Esophagus squamous epithelium (tissue), 5 donors: ENCODE data around the gene COL3A1. TPM values are rescaled to one million over a fixed set of nuclear protein-coding genes. Genes with fewer than 3 reads are reported as not detected.

Source experiments
- DNase-seq: peaks from one replicate; lab custom pipeline; 2025; lab: John Stamatoyannopoulos, UW
- H3K27ac ChIP-seq, 4 donors: fragments of 200-600 bp; sonication (generic); one replicate each; pipeline ENCODE4 v1.5.1; 2016 to 2019; ENCODE audit warnings: mild to moderate bottlenecking in 1 of 4
- H3K27me3 ChIP-seq, 4 donors: fragments of 200-600 bp; sonication (generic); 1 replicate in 3 of 4; 2 replicates in 1 of 4; pipeline versions ENCODE4 v1.5.1 to v1.6.0; 2017 to 2021; ENCODE audit warnings: antibody characterized with exemption in 1 of 4
- H3K36me3 ChIP-seq, 3 donors: fragments of 200-600 bp; sonication (generic); one replicate each; pipeline ENCODE4 v1.5.1; 2016 to 2019
- H3K4me1 ChIP-seq, 3 donors: fragments of 200-600 bp; sonication (generic); one replicate each; pipeline ENCODE4 v1.5.1; 2017 to 2019
- H3K4me3 ChIP-seq, 4 donors: fragments of 200-600 bp; sonication (generic); 1 replicate in 3 of 4; 2 replicates in 1 of 4; pipeline ENCODE4 v1.5.1; 2016 to 2019; ENCODE audit warnings: mild to moderate bottlenecking in 2 of 4, moderate library complexity in 1 of 4
- H3K9me3 ChIP-seq, 3 donors: fragments of 200-600 bp; sonication (generic); one replicate each; pipeline ENCODE4 v1.5.1; 2016 to 2019
- CTCF ChIP-seq, 6 experiments: fragments of 450-650 bp in 4 of 6; fragments of 200-600 bp in 2 of 6; sonication (generic) in 2 of 6; IDR thresholded peaks; one replicate each; pipeline ENCODE4 v1.5.1; 2016 to 2019; ENCODE audit warnings: antibody characterized with exemption in 6 of 6, mild to moderate bottlenecking in 4 of 6, moderate library complexity in 4 of 6
- POLR2A ChIP-seq, 4 donors: fragments of 450-650 bp; IDR thresholded peaks; one replicate each; pipeline ENCODE4 v1.6.1; 2017; ENCODE audit warnings: antibody characterized with exemption in 4 of 4, mild to moderate bottlenecking in 4 of 4, moderate library complexity in 3 of 4
- WGBS, 2 donors: methylation state at CpG; one replicate each; pipeline ENCODE4 v1.1.5; 2018; 5-methylcytosine and 5-hydroxymethylcytosine counted together
- intact Hi-C: fragments of 100-400 bp; cut with DNase I; formaldehyde crosslinking; loops from one replicate; pipeline ENCODE4 v1.15.0; 2022
- total RNA-seq, 4 donors: library from RNA; depleted of rRNA; stranded (reverse); fragments of >200 nt; gene quantifications; one replicate each; pipeline ENCODE4 v1.1.0, GENCODE V29; 2016
- donor health status: DM: yes; HTN: yes; CAD: no.

COL3A1 gene
- total RNA-seq, 4 donors from 2014 or later = 14.9 to 119 (median 63.8) TPM

GRCh38 chr2:189002079-189002478 lies 27.9 kb downstream of the COL3A1 start:
- Histone ChIP-seq H3K4me3 (no peak overlapping the region), H3K36me3 (peaks cover 0 to 37% (median 0%) of the 10 kb centered on the region in 3 donors), H3K27ac (no peak overlapping the region), H3K27me3 (no peaks in the 10 kb centered on the region), H3K4me1 (no peaks in the 10 kb centered on the region), H3K9me3 (no peaks in the 10 kb centered on the region)
- 35 to 50% methylated on average over 1 of the region's 1 CpG for whole genome bisulfite sequencing, 2 donors
- TF ChIP-seq CTCF (IDR thresholded peaks at IDR 0.05) = no peak
- TF ChIP-seq POLR2A (IDR thresholded peaks at IDR 0.05) = no peak
- intact Hi-C loops = no loop called here
- no peak for DNase-seq

- intact Hi-C loops = no loop called here
- no peaks in the 10 kb centered on the region for H3K4me1 ChIP-seq
- H3K27ac ChIP-seq = peak overlapping the region in 1 of 4 donors; percentile 2
- no peak overlapping the region for H3K4me3 ChIP-seq
- no peak for TF ChIP-seq POLR2A (IDR thresholded peaks at IDR 0.05)
- TF ChIP-seq CTCF (IDR thresholded peaks at IDR 0.05) = no peak
- 71 to 77% methylated on average over 9 of the region's 9 CpGs for WGBS, 2 donors
- H3K27me3 ChIP-seq = no peaks in the 10 kb centered on the region
- H3K9me3 ChIP-seq = no peaks in the 10 kb centered on the region
- peaks cover 0 to 27% (median 0%) of the 10 kb centered on the region in 3 donors for H3K36me3 ChIP-seq
- DNase-seq = no peak
Measured at GRCh38 chr2:189008555-189009262, 34.5 kb downstream of the COL3A1 start.

GRCh38 chr2:189010536-189010935 lies 36.4 kb downstream of the COL3A1 start:
- WGBS, 2 donors = 73 to 79% methylated on average over 6 of the region's 6 CpGs

GRCh38 chr2:189012351-189012750 lies 38.2 kb downstream of the COL3A1 start:
- peaks cover 0 to 8% (median 0%) of the 10 kb centered on the region in 3 donors for H3K4me1 ChIP-seq
- no peaks in the 10 kb centered on the region for H3K27me3 ChIP-seq
- H3K36me3 ChIP-seq = peaks cover 0 to 11% (median 0%) of the 10 kb centered on the region in 3 donors
- no peak for TF ChIP-seq POLR2A (IDR thresholded peaks at IDR 0.05)
- TF ChIP-seq CTCF (IDR thresholded peaks at IDR 0.05) = no peak
- no peak overlapping the region for H3K4me3 ChIP-seq
- WGBS, 2 donors = 68 to 72% methylated on average over 1 of the region's 1 CpG
- DNase-seq = no peak
- no peaks in the 10 kb centered on the region for H3K9me3 ChIP-seq
- intact Hi-C loops = no loop called here
- no peak overlapping the region for H3K27ac ChIP-seq

More at GRCh38 chr2:189010536-189010935, 36.4 kb downstream of the COL3A1 start:
- no peak for DNase-seq
- no peak overlapping the region for H3K27ac ChIP-seq
- H3K4me3 ChIP-seq = no peak overlapping the region
- no peaks in the 10 kb centered on the region for H3K27me3 ChIP-seq
- H3K9me3 ChIP-seq = no peaks in the 10 kb centered on the region
- H3K4me1 ChIP-seq = peaks cover 0 to 8% (median 0%) of the 10 kb centered on the region in 3 donors
- intact Hi-C loops = no loop called here
- H3K36me3 ChIP-seq = peaks cover 0 to 22% (median 0%) of the 10 kb centered on the region in 3 donors
- no peak for TF ChIP-seq CTCF (IDR thresholded peaks at IDR 0.05)
- no peak for TF ChIP-seq POLR2A (IDR thresholded peaks at IDR 0.05)

GRCh38 chr2:189013031-189013430 lies 38.9 kb downstream of the COL3A1 start:
- Histone ChIP-seq H3K4me3 (no peak overlapping the region), H3K36me3 (peaks cover 0 to 4% (median 0%) of the 10 kb centered on the region in 3 donors), H3K27me3 (no peaks in the 10 kb centered on the region), H3K27ac (no peak overlapping the region), H3K9me3 (no peaks in the 10 kb centered on the region), H3K4me1 (peaks cover 0 to 8% (median 0%) of the 10 kb centered on the region in 3 donors)
- TF ChIP-seq CTCF (IDR thresholded peaks at IDR 0.05) (no peak), POLR2A (IDR thresholded peaks at IDR 0.05) (no peak)
- WGBS, 2 donors = 75 to 79% methylated on average over 3 of the region's 3 CpGs
- intact Hi-C loops = no loop called here
- no peak for DNase-seq
